Upper lobe of right lung (tissue), 1 donor: ENCODE data around the gene AMOTL1. TPM values are rescaled to one million over a fixed set of nuclear protein-coding genes. Genes with fewer than 3 reads are reported as not detected.

ENCODE experiments used
- ATAC-seq: fragments of 200-7000 bp; cut with Tn5 transposase; one replicate; pipeline ENCODE4 v1.9.1; 2020; ENCODE audit warnings: mild to moderate bottlenecking, moderate library complexity
- DNase-seq: peaks from one replicate; pipeline ENCODE4 v3.0.0-alpha.2; 2020
- H3K27ac ChIP-seq: fragments of 200-600 bp; one replicate; pipeline ENCODE4 v1.8.0; 2022
- H3K27me3 ChIP-seq: fragments of 200-600 bp; one replicate; pipeline ENCODE4 v1.8.0; 2022; ENCODE audit warnings: mild to moderate bottlenecking
- H3K36me3 ChIP-seq: fragments of 200-600 bp; one replicate; pipeline ENCODE4 v1.8.0; 2022
- H3K4me1 ChIP-seq: fragments of 200-600 bp; one replicate; pipeline ENCODE4 v1.8.0; 2022
- H3K4me3 ChIP-seq: fragments of 200-600 bp; one replicate; pipeline ENCODE4 v1.8.0; 2022; ENCODE audit warnings: mild to moderate bottlenecking
- H3K9me3 ChIP-seq: fragments of 200-600 bp; one replicate; pipeline ENCODE4 v1.8.0; 2022
- intact Hi-C: fragments of 100-400 bp; cut with DNase I; formaldehyde crosslinking; loops from one replicate; pipeline ENCODE4 v1.11.0; 2022
- total RNA-seq: library from RNA; stranded (reverse); fragmentation: NEBNext Ultra II Directional; extraction: Animal tissue kit (Norgen Biotek cat#: 25700); gene quantifications from one replicate; pipeline ENCODE4 v1.2.1, GENCODE V29; 2021
- TF ChIP-seq, protein P1 (sequence below): fragments of 200-600 bp; IDR thresholded peaks from one replicate; pipeline ENCODE4 v1.8.0; 2022; ENCODE audit warnings: antibody characterized with exemption
- donor health status: DM: no; HTN: yes; CAD: no; lungs with severe emphysema.

The AMOTL1 gene
- total RNA-seq, 1 donor from 2014 or later, result 62.5 TPM

DNA sequence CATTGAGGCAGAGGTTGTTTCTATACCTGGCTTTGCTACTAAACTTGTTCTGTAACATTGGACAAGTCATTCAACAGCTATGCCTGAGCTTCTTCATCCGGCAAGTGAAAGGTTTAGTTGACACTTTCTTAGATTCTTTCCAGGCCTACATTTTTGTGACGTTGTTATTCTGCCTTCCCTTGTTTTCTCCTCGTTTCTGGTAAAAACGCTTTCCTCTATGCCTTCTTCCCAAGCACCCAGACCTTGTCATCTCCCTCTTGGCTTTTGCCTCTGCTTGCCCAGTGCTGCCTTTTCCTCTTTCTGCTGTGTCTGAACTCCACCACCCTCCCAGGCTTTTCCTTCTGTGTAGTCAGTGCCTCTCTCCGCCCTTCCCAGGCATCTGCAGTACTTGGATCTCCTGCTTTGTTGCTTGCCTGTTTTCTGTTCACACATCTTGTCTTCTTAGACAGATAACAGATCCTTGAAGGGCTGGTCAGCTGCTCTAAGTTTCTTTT is 1.4 kb upstream of the AMOTL1 start:
- peak overlapping the region; percentile 96 for H3K27ac ChIP-seq
- intact Hi-C loops, result no loop called here

DNA sequence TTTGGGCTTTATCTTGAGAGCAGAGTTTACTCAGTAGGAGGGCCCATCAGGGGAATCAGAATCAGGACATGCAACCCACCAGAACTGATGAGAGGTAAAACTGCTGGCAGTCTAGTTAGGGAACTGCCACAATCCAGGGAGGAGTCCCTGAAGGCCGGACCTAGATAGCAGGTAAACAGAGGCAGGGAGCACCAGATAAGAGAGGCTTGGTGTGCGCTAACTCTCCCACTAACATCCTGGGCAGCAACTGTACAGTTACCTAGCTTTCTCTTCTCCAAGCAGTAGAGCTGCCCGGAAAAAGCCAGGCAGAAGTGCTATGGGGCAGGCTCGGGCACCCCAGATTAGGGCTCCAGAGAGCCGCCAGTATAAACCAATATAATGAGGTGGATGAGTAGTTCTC is 865 bp upstream of the AMOTL1 start:
- Histone ChIP-seq H3K4me1 (peaks cover 17% of the 10 kb centered on the region), H3K27me3 (no peaks in the 10 kb centered on the region), H3K27ac (peak overlapping the region; percentile 96), H3K9me3 (no peaks in the 10 kb centered on the region), H3K4me3 (peak overlapping the region; percentile 91), H3K36me3 (no peaks in the 10 kb centered on the region)
- no peak for ATAC-seq
- intact Hi-C loops, result no loop called here
- TF ChIP-seq, protein P1, sequence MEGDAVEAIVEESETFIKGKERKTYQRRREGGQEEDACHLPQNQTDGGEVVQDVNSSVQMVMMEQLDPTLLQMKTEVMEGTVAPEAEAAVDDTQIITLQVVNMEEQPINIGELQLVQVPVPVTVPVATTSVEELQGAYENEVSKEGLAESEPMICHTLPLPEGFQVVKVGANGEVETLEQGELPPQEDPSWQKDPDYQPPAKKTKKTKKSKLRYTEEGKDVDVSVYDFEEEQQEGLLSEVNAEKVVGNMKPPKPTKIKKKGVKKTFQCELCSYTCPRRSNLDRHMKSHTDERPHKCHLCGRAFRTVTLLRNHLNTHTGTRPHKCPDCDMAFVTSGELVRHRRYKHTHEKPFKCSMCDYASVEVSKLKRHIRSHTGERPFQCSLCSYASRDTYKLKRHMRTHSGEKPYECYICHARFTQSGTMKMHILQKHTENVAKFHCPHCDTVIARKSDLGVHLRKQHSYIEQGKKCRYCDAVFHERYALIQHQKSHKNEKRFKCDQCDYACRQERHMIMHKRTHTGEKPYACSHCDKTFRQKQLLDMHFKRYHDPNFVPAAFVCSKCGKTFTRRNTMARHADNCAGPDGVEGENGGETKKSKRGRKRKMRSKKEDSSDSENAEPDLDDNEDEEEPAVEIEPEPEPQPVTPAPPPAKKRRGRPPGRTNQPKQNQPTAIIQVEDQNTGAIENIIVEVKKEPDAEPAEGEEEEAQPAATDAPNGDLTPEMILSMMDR, result no peak
- DNase-seq, result no peak

More for the DNA sequence above, 1.4 kb upstream of the AMOTL1 start:
- TF ChIP-seq, protein P1, result no peak
- Histone ChIP-seq H3K4me3 (no peak overlapping the region), H3K36me3 (no peaks in the 10 kb centered on the region), H3K9me3 (no peaks in the 10 kb centered on the region), H3K4me1 (peaks cover 15% of the 10 kb centered on the region), H3K27me3 (no peaks in the 10 kb centered on the region)
- DNase-seq, result no peak
- no peak for ATAC-seq

DNA sequence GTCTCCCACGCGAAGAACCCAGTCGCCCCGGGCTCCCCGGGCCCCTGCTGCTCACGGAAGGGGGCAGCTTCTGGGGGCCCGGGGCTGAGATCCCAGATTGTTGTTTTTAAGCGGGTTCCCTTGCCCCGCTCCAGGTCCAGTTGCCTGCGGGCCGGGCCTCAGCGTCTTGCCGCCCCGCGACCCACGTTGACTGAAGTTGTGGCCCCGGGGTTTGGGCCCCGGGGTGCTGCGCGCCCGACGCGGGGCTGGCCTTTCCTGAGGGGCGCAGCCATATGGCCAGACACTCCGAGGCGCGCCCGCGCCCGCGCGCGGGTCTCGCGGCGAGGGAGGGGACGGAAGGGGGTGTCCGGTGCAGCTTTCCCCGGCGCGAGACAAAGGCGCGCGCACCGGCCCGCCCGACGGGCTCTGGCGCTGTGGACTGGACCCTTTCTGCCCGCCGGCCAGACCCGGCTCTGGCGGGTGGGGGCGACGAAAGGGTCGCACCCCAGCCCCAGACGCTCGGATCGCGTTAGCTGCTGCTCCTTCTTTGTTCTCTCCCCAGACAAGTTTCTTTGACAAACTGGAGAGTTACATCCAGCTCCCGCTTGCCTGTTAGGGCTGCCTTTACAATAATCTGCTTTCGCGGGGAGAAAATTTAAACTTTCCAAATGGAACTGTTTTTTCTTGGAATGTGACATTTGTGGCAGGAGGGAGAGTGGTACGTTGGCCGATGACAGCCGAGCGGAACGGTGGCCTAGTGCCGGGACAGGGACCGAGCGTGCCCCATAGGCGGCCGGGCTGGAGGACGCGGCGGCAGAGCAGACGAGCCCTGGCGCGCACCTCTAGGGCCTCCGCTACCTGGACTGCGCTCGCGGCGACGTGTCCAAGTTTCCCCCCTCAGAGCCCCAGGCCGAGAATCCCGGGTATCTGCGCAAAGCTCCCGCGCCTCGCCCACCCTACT is 716 bp downstream of the AMOTL1 start:
- Histone ChIP-seq H3K36me3 (no peaks in the 10 kb centered on the region), H3K27me3 (no peaks in the 10 kb centered on the region), H3K27ac (peak overlapping the region; percentile 96), H3K9me3 (no peaks in the 10 kb centered on the region), H3K4me1 (peaks cover 31% of the 10 kb centered on the region), H3K4me3 (peak overlapping the region; percentile 91)
- intact Hi-C loops, result no loop called here
- DNase-seq, result peak; percentile 83
- peak; percentile 68 for ATAC-seq
- TF ChIP-seq, protein P1, result no peak

DNA sequence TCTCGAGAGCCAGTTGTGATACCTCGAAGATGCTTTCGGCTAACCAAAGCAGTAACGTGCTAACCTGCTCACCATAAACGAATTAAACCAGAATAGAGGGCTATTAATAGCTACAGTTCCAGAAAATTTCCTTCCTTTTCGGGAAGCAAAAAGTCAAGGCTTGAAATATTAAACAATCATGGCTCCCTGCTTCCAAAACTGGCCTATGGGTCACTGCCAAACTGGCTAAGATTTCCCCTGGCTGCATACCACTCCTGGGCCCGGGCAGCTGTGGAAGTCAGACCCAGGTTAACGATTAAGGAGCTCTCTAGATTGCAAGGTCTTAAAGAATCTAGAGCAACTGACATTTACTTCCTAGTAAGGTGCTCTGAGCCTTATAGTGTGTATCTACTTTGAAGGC is 1.7 kb downstream of the AMOTL1 start:
- no peaks in the 10 kb centered on the region for H3K36me3 ChIP-seq
- intact Hi-C loops, result no loop called here
- peak overlapping the region; percentile 91 for H3K4me3 ChIP-seq
- H3K9me3 ChIP-seq, result no peaks in the 10 kb centered on the region
- peaks cover 36% of the 10 kb centered on the region for H3K4me1 ChIP-seq
- DNase-seq, result no peak
- ATAC-seq, result no peak
- peak overlapping the region; percentile 96 for H3K27ac ChIP-seq
- TF ChIP-seq, protein P1, result no peak
- H3K27me3 ChIP-seq, result no peaks in the 10 kb centered on the region

DNA sequence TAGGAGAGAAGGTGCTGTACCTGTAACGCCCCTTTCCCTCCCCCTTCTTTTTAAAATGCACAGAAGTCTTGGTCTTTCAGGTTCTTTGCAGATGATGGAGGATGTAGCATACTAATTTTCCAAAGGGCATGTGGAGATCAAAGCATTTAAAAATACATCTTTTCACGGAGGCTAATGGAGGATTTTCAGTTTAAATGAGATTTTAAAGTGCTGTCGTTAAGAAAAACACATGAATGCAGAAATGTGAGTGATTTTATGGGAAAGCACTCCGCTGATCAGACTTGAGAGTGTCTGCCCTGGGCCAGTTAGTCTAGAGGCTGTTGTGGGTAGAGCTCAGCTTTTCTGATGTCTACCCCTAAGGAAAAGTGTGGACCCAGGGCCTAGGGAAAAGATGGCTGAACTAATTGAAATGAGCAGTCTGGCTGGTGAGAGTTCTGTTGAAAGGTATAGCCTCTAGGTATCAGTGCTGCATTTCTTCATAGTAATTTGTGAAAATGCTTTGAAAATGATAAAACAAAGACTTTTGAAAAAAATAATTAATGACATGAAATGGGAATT is 2.5 kb downstream of the AMOTL1 start:
- Histone ChIP-seq H3K9me3 (no peaks in the 10 kb centered on the region), H3K27ac (peak overlapping the region; percentile 96), H3K4me3 (peak overlapping the region; percentile 91), H3K4me1 (peaks cover 38% of the 10 kb centered on the region), H3K27me3 (no peaks in the 10 kb centered on the region), H3K36me3 (no peaks in the 10 kb centered on the region)
- no peak for ATAC-seq
- no peak for DNase-seq
- intact Hi-C loops, result no loop called here
- TF ChIP-seq, protein P1, result no peak
